HepG2 (cell line): ENCODE measurements around the gene CTAGE1. TPM values are rescaled to one million over a fixed set of nuclear protein-coding genes. Genes with fewer than 3 reads are reported as not detected.

Experiments
- ATAC-seq: fragments of 200-7000 bp; cut with Tn5 transposase; 3 replicates; pipeline ENCODE4 v1.9.1; 2020; ENCODE audit warnings: mild to moderate bottlenecking, moderate library complexity
- BruUV-seq: library from RNA; stranded (reverse); fragments of 400-500 nt; replicated peaks from 2 replicates; lab custom pipeline; 2021; lab: Mats Ljungman, UMichigan
- CTCF ChIA-PET: fragments of 300-600 bp; formaldehyde crosslinking; extraction: SDS; loops from one replicate; lab custom pipeline; 2021; ENCODE audit warnings: low total read pairs, inconsistent platforms, low intra/inter-chr PET ratio; lab: Yijun Ruan, JAX
- POLR2A ChIA-PET: fragments of 350-600 bp; sonication (Branson Sonifier 250); formaldehyde crosslinking; loops from one replicate; lab custom pipeline; 2020; ENCODE audit warnings: antibody characterized with exemption, inconsistent platforms; lab: Yijun Ruan, JAX
- DNase-seq: peaks from one replicate; pipeline ENCODE4 v3.0.0-alpha.2; 2015; ENCODE audit warnings: low spot score
- FAIRE-seq: peaks from 3 replicates; lab custom pipeline; 2011; peaks lifted over from hg19 to GRCh38; lab: Jason Lieb, UNC
- H2AFZ ChIP-seq: one replicate; pipeline ENCODE4 v1.6.1; 2011; ENCODE audit warnings: low read length, inconsistent platforms
- H3K27ac ChIP-seq: fragments of 300-600 bp; 3 replicates; pipeline ENCODE4 v1.8.0; 2011; ENCODE audit warnings: mixed run types, mild to moderate bottlenecking, mixed read lengths, low read length, inconsistent platforms; ENCODE audit not compliant: insufficient read depth; ENCODE audit errors: extremely low read length
- H3K27me3 ChIP-seq, 2 experiments: fragments of 200-600 bp in 1 of 2; 2 replicates in 1 of 2; 3 replicates in 1 of 2; pipeline versions ENCODE4 v1.6.0 to v1.8.0; 2011; ENCODE audit warnings: low read length in 2 of 2, mild to moderate bottlenecking in 2 of 2, moderate library complexity in 2 of 2, inconsistent platforms in 1 of 2; ENCODE audit not compliant: insufficient read depth in 2 of 2, control insufficient read depth in 1 of 2
- H3K36me3 ChIP-seq, 2 experiments: fragments of 200-600 bp in 1 of 2; replicated peaks in 1 of 2; 2 replicates in 1 of 2; 3 replicates in 1 of 2; pipeline versions ENCODE4 v1.5.1 to v1.8.0; 2011; ENCODE audit warnings: low read length in 2 of 2, inconsistent platforms in 1 of 2; ENCODE audit not compliant: insufficient read depth in 2 of 2, control insufficient read depth in 1 of 2
- H3K4me1 ChIP-seq: 2 replicates; pipeline ENCODE4 v1.5.1; 2012; ENCODE audit warnings: low read length, inconsistent platforms; ENCODE audit not compliant: insufficient read depth
- H3K4me2 ChIP-seq: 2 replicates; pipeline ENCODE4 v1.6.0; 2011; ENCODE audit warnings: low read depth, low read length, inconsistent platforms
- H3K4me3 ChIP-seq, 3 experiments: fragments of 200-600 bp in 1 of 3; sonication (generic), shearing (Covaris generic) in 1 of 3; replicated peaks in 1 of 3; 2 replicates each; pipeline ENCODE4 v1.5.1; 2011 to 2016; ENCODE audit warnings: low read length in 3 of 3, inconsistent platforms in 2 of 3, low read depth in 2 of 3, mild to moderate bottlenecking in 2 of 3, control low read depth in 1 of 3, mixed read lengths in 1 of 3; ENCODE audit not compliant: insufficient read depth in 1 of 3
- H3K79me2 ChIP-seq: one replicate; pipeline ENCODE4 v1.6.1; 2011; ENCODE audit warnings: low read length, inconsistent platforms; ENCODE audit not compliant: insufficient read depth
- H3K9ac ChIP-seq: 2 replicates; pipeline ENCODE4 v1.6.0; 2011; ENCODE audit warnings: mild to moderate bottlenecking, low read depth, low read length, inconsistent platforms; ENCODE audit not compliant: insufficient read depth
- H3K9me3 ChIP-seq: 2 replicates; pipeline ENCODE4 v1.5.1; 2012; ENCODE audit warnings: mild to moderate bottlenecking, low read length
- H4K20me1 ChIP-seq: 2 replicates; pipeline ENCODE4 v1.6.0; 2011; ENCODE audit warnings: inconsistent platforms, mild to moderate bottlenecking, low read length, moderate library complexity; ENCODE audit not compliant: insufficient read depth
- ADNP ChIP-seq: sonication (generic); formaldehyde crosslinking; IDR thresholded peaks from 2 replicates; pipeline ENCODE4 v1.4.0; 2020; ENCODE audit warnings: missing genetic modification reagents
- ATAD3A ChIP-seq: sonication (generic); formaldehyde crosslinking; IDR thresholded peaks from 2 replicates; pipeline ENCODE4 v1.4.0; 2020; ENCODE audit warnings: missing genetic modification reagents
- CEBPZ ChIP-seq: IDR thresholded peaks from 2 replicates; pipeline ENCODE4 v1.6.1; 2012; ENCODE audit warnings: low read length, improper control_type of control experiment
- FOSL1 ChIP-seq: sonication (generic); formaldehyde crosslinking; IDR thresholded peaks from 2 replicates; pipeline ENCODE4 v1.9.0; 2021; ENCODE audit warnings: missing genetic modification reagents, borderline replicate concordance
- SKIL ChIP-seq: sonication (generic); formaldehyde crosslinking; IDR thresholded peaks from 2 replicates; pipeline ENCODE4 v1.8.0; 2022; ENCODE audit warnings: missing genetic modification reagents, mild to moderate bottlenecking, moderate library complexity, borderline replicate concordance
- STAG1 ChIP-seq: sonication (generic); formaldehyde crosslinking; IDR thresholded peaks from 2 replicates; pipeline ENCODE4 v1.4.0; 2020; ENCODE audit warnings: missing genetic modification reagents
- TEF ChIP-seq: sonication (generic); formaldehyde crosslinking; IDR thresholded peaks from 2 replicates; pipeline ENCODE4 v1.5.0; 2020; ENCODE audit warnings: missing genetic modification reagents
- TFDP1 ChIP-seq: IDR thresholded peaks from 2 replicates; pipeline ENCODE4 v1.6.1; 2016; ENCODE audit warnings: missing compliant biosample characterization, missing genetic modification reagents, borderline replicate concordance
- THYN1 ChIP-seq: sonication (generic); formaldehyde crosslinking; IDR thresholded peaks from 2 replicates; pipeline ENCODE4 v1.8.1; 2023; ENCODE audit warnings: low read depth, mild to moderate bottlenecking, moderate library complexity, missing genetic modification reagents, borderline replicate concordance
- TP53 ChIP-seq: sonication (generic); formaldehyde crosslinking; conservative IDR thresholded peaks from 2 replicates; pipeline ENCODE4 v1.4.0; 2020; ENCODE audit warnings: missing genetic modification reagents
- ZNF691 ChIP-seq: sonication (generic); formaldehyde crosslinking; IDR thresholded peaks from 2 replicates; pipeline ENCODE4 v1.4.0; 2020; ENCODE audit warnings: missing genetic modification reagents, low read depth, mild to moderate bottlenecking, borderline replicate concordance
- ZNF777 ChIP-seq: sonication (generic); formaldehyde crosslinking; IDR thresholded peaks from 2 replicates; pipeline ENCODE4 v1.4.0; 2020; ENCODE audit warnings: missing genetic modification reagents
- WGBS: methylation state at CpG from one replicate; pipeline ENCODE4 v1.1.6; 2017; ENCODE audit warnings: low lambda C conversion rate; 5-methylcytosine and 5-hydroxymethylcytosine counted together
- in situ Hi-C: cut with HindIII; loops from 2 replicates; pipeline ENCODE4 v1.10.0; 2017; ENCODE audit warnings: low pct_unique_long_range_greater_than_20kb; ENCODE audit not compliant: extremely low pct_ligation_motif_present
- intact Hi-C: fragments of 100-400 bp; cut with micrococcal nuclease; formaldehyde crosslinking; loops from one replicate; pipeline ENCODE4 v1.10.0; 2022; ENCODE audit not compliant: unreplicated experiment
- polyA plus RNA-seq, 8 experiments: library from polyadenylated mRNA; depleted of rRNA in 3 of 8; stranded (reverse) in 7 of 8; unstranded in 1 of 8; fragments of >200 nt; fragmentation: Illumina TruSeq in 4 of 8; extraction: Trizol in 4 of 8; gene quantifications; 2 replicates each; pipeline versions ENCODE4 v1.2.1 to v1.2.3, GENCODE V29; 2011 to 2016; ENCODE audit warnings: low read depth in 4 of 8, missing spikeins in 1 of 8, mixed read lengths in 1 of 8; ENCODE audit not compliant: insufficient read depth in 1 of 8
- total RNA-seq, 5 experiments: library from RNA; depleted of rRNA; stranded (reverse); fragments of >200 nt; fragmentation: Illumina TruSeq; extraction: Trizol; gene quantifications; 2 replicates each; pipeline ENCODE4 v1.2.3, GENCODE V29; 2016; ENCODE audit warnings: low read depth in 1 of 5
- TF ChIP-seq, protein P1 (sequence below): IDR thresholded peaks from 2 replicates; pipeline ENCODE4 v1.6.1; 2012; ENCODE audit warnings: inconsistent platforms

Gene CTAGE1
- total and polyA plus RNA-seq, 2 of the 13 experiments (the other 11 are each of a cell fraction or from before 2014, with no cell fraction given), result 0.02 TPM; not detected in 1

DNA sequence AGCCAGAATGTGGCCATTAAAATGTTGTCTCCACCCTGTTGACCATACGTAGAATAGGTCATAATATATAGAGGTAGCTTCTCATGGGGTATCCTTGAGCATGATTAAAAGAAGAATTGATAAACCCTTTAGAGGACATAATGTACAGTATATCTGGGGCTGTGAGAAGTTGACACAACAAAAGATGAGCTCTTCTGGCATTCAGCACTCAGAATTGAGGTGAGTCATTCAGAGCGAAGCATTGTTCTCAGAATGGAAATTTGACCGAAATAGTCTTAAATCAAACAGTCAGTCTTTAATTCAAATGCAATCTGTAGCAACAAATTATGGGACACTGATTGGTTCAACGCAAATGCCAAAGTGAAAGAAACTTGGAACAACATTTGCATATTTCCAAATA lies 47.3 kb downstream of the CTAGE1 start (continued):
- TF ChIP-seq TFDP1 (CRISPR knock-in tag), result no peak
- no peak for TF ChIP-seq STAG1 (CRISPR knock-in tag)
- no peak for TF ChIP-seq ZNF777 (CRISPR knock-in tag)
- no peak for TF ChIP-seq CEBPZ

GRCh38 chr18:22368021-22368420 lies 49.7 kb downstream of the CTAGE1 start:
- WGBS, result 0% methylated on average over 1 of the region's 1 CpG
- H2AFZ ChIP-seq, result no peak overlapping the region
- ATAC-seq (no peak), DNase-seq (no peak), FAIRE-seq (no peak)
- H3K4me3 ChIP-seq, result no peak overlapping the region
- no peak overlapping the region for H3K9ac ChIP-seq
- no peaks in the 10 kb centered on the region for H4K20me1 ChIP-seq
- no peaks in the 10 kb centered on the region for H3K9me3 ChIP-seq
- CTCF ChIA-PET, result no interaction called here
- no peaks in the 10 kb centered on the region for H3K79me2 ChIP-seq
- POLR2A ChIA-PET, result no interaction called here
- no peak overlapping the region for H3K4me2 ChIP-seq
- intact Hi-C loops, result no loop called here
- H3K4me1 ChIP-seq, result no peaks in the 10 kb centered on the region
- in situ Hi-C loops, result no loop called here
- no peaks in the 10 kb centered on the region for H3K36me3 ChIP-seq
- H3K27ac ChIP-seq, result no peak overlapping the region
- H3K27me3 ChIP-seq, result no peaks in the 10 kb centered on the region
- BruUV-seq, result no TSS peak
- TF ChIP-seq ADNP (CRISPR knock-in tag), result no peak
- TF ChIP-seq TP53, result no peak
- TF ChIP-seq ATAD3A (CRISPR knock-in tag), result no peak
- TF ChIP-seq THYN1, result no peak
- no peak for TF ChIP-seq SKIL (CRISPR knock-in tag)
- no peak for TF ChIP-seq TEF (CRISPR knock-in tag)
- no peak for TF ChIP-seq FOSL1 (CRISPR knock-in tag)
- TF ChIP-seq ZNF691 (CRISPR knock-in tag), result no peak
- TF ChIP-seq, protein P1, sequence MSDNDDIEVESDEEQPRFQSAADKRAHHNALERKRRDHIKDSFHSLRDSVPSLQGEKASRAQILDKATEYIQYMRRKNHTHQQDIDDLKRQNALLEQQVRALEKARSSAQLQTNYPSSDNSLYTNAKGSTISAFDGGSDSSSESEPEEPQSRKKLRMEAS, result no peak
